ENCODE results near the gene KCTD7. TPM values are rescaled to one million over a fixed set of nuclear protein-coding genes. Genes with fewer than 3 reads are reported as not detected.

Gene KCTD7
- total RNA-seq, 1 experiment from 2014 or later: 28.0 TPM

- CTCF ChIA-PET: no interaction called here
- Histone ChIP-seq H3K27me3 (ENCODE audit: control insufficient read depth, insufficient read depth, low read length) (no peaks in the 10 kb centered on the region), H3K36me3 (ENCODE audit: control insufficient read depth, insufficient read depth, low read length) (no peaks in the 10 kb centered on the region), H3K27ac (ENCODE audit: low read length) (no peak overlapping the region), H3K4me3 (ENCODE audit: low read depth in 2 of 2, low read length in 2 of 2) (no peak overlapping the region), H3K4me1 (ENCODE audit: control insufficient read depth, insufficient read depth, low read length) (peaks cover 6% of the 10 kb centered on the region), H3K9me3 (ENCODE audit: control insufficient read depth, insufficient read depth, low read depth, low read length) (no peaks in the 10 kb centered on the region)
- in situ Hi-C loops (cut with HindIII; ENCODE audit: low pct_unique_long_range_greater_than_20kb, low sequenced_read_pairs) (no loop called here), intact Hi-C loops (cut with micrococcal nuclease; ENCODE audit: unreplicated experiment) (no loop called here)
- no peak for ATAC-seq
- DNase-seq (ENCODE audit: low read depth, low spot score): no peak
- BruUV-seq (replicated peaks): no TSS peak
- no peak for TF ChIP-seq POLR2AphosphoS5 (IDR thresholded peaks at IDR 0.05; ENCODE audit: low read depth, low read length)
- no peak for TF ChIP-seq CTCF (IDR thresholded peaks at IDR 0.05)
- no peak for TF ChIP-seq SIN3A (IDR thresholded peaks at IDR 0.05; ENCODE audit: borderline replicate concordance, insufficient read depth, low read depth, low read length)
- no peak for TF ChIP-seq TCF7L2 (IDR thresholded peaks at IDR 0.05; ENCODE audit: low read depth, low read length)
- no peak for TF ChIP-seq REST (IDR thresholded peaks at IDR 0.05; ENCODE audit: insufficient read depth in 1 of 2, low read depth in 2 of 2, low read length in 1 of 2)
- POLR2A ChIA-PET: interaction anchor here (0.5 kb wide), 1 partner anchor 59 kb away, joined by 7 read pairs; no protein-coding TSS in a partner anchor
Observed at GRCh38 chr7:66679633-66680244, 51.1 kb downstream of the KCTD7 start.

- ChIA-PET POLR2A (interaction anchor here (0.7 kb wide), 1 partner anchor 653 kb away, joined by 5 read pairs; no protein-coding TSS in a partner anchor), CTCF (interaction anchor here (0.7 kb wide), 1 partner anchor 415 kb away, joined by 8 read pairs; no protein-coding TSS in a partner anchor)
- Histone ChIP-seq H3K27me3 (ENCODE audit: control insufficient read depth, insufficient read depth, low read length) (no peaks in the 10 kb centered on the region), H3K4me3 (ENCODE audit: low read depth in 2 of 2, low read length in 2 of 2) (peak overlapping the region; percentile 71 to 91), H3K9me3 (ENCODE audit: control insufficient read depth, insufficient read depth, low read depth, low read length) (no peaks in the 10 kb centered on the region), H3K27ac (ENCODE audit: low read length) (peak overlapping the region; percentile 90), H3K4me1 (ENCODE audit: control insufficient read depth, insufficient read depth, low read length) (peaks cover 17% of the 10 kb centered on the region), H3K36me3 (ENCODE audit: control insufficient read depth, insufficient read depth, low read length) (no peaks in the 10 kb centered on the region)
- intact Hi-C loops (cut with micrococcal nuclease; ENCODE audit: unreplicated experiment): no loop called here
- DNase-seq (ENCODE audit: low read depth, low spot score) (peak; percentile 76), ATAC-seq (peak; percentile 97)
- TF ChIP-seq POLR2AphosphoS5 (IDR thresholded peaks at IDR 0.05; ENCODE audit: low read depth, low read length) (peak; percentile 89), REST (IDR thresholded peaks at IDR 0.05; ENCODE audit: insufficient read depth in 1 of 2, low read depth in 2 of 2, low read length in 1 of 2) (no peak), SIN3A (IDR thresholded peaks at IDR 0.05; ENCODE audit: borderline replicate concordance, insufficient read depth, low read depth, low read length) (peak; percentile 98; the same call in 1 of the 2 replicates)
- BruUV-seq (replicated peaks): TSS peak; percentile 99
- in situ Hi-C loops (cut with HindIII; ENCODE audit: low pct_unique_long_range_greater_than_20kb, low sequenced_read_pairs): no loop called here
Observed at GRCh38 chr7:66681491-66682349, 53.0 kb downstream of the KCTD7 start.

Data from Panc1 (cell line).